ENCODE measurements around the gene RNF133. TPM values are rescaled to one million over a fixed set of nuclear protein-coding genes. Genes with fewer than 3 reads are reported as not detected.

RNF133 gene, protein sequence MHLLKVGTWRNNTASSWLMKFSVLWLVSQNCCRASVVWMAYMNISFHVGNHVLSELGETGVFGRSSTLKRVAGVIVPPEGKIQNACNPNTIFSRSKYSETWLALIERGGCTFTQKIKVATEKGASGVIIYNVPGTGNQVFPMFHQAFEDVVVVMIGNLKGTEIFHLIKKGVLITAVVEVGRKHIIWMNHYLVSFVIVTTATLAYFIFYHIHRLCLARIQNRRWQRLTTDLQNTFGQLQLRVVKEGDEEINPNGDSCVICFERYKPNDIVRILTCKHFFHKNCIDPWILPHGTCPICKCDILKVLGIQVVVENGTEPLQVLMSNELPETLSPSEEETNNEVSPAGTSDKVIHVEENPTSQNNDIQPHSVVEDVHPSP
- polyA plus RNA-seq (ENCODE audit: insufficient read length in 3 of 3), result under 1 TPM; 0.16 to 0.34 (median 0.27) TPM
- long read RNA-seq, donor 1, result 0 reads
- long read RNA-seq, donor 2, result 0 reads
- long read RNA-seq, donor 3, result 0 reads
- long read RNA-seq, donor 4, result 0 reads
- long read RNA-seq, donor 5, result 0 reads
- long read RNA-seq, donor 6, result 0 reads
- long read RNA-seq, donor 7, result 0 reads
- long read RNA-seq, donor 8, result 0 reads
- long read RNA-seq, donor 9, result 0 reads
- long read RNA-seq, donor 10, result 0 reads
- long read RNA-seq, donor 11, result 0 reads
- long read RNA-seq, donor 12, result 0 reads
- long read RNA-seq, donor 13, result 0 reads
- long read RNA-seq, donor 14, result 0 reads
- long read RNA-seq, donor 15, result 0 reads
- long read RNA-seq, donor 16, result 0 reads

DNA sequence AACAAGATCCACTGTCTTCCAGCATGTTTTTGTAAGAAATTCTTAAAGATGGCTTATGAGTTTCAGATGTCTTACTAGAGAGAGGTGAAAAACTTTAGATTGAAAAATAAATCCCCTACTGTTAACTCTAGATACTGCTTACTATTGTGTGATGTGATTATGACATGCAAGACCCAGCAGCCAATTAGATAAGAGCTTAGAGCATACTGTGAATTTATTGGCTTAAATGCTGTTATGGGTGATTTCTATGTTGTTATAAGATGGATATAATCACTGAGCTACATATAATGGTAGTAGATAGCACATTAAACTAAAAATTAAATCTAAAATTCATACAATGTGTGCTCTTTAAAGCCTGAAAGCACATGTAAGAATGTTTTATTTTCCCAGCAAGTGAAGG, at the start of gene RNF133:
Gene RNF133 (minus strand): TSS at position 101 of the 400 bp plus-strand sequence. CDS start 199 bp downstream, outside the sequence.
- DNase-seq (ENCODE audit: extremely low read depth in 1 of 11, low read depth in 9 of 11, low spot score in 4 of 11), result no peak

DNA sequence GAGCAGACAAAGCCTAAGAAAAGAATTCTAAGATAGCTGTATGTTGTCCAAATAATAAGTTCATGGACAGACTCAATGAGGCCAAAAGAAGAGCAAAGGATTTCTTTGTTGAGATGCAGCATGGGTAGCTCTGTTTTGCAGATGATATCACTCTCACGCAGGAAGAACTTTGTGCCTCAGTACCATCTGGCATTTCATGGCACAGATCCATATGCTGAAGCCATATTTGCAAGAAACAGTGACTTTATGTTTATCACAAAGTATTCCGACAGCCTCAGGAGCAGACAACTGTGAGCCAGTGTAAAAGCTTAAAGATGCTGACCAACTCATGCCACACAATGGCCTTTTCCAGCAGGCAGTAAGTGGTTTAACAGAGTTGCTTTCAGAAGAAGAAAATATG, 49.3 kb upstream of the RNF133 start:
- no peak for DNase-seq (ENCODE audit: extremely low read depth in 1 of 11, low read depth in 9 of 11, low spot score in 4 of 11)

DNA sequence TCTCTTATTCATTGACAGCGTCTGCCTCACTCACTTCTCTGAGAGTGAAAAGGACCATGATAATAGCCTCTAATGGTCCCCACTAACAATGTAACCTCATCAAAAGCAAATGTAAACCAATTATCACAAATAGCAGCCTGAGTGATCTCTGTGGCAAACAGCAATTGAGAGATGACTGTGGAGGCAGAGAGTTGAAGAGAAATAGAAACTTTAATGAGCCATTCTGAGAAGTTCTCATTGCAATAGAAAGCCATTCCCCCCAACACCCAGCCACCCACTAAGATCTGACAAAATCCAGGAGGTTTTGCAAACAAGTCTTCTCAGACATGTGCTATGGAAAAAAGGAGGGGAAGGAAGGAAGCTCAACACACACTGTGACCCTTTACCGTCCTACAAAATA, 48.0 kb upstream of the RNF133 start:
- no peak for DNase-seq (ENCODE audit: extremely low read depth in 1 of 11, low read depth in 9 of 11, low spot score in 4 of 11)

DNA sequence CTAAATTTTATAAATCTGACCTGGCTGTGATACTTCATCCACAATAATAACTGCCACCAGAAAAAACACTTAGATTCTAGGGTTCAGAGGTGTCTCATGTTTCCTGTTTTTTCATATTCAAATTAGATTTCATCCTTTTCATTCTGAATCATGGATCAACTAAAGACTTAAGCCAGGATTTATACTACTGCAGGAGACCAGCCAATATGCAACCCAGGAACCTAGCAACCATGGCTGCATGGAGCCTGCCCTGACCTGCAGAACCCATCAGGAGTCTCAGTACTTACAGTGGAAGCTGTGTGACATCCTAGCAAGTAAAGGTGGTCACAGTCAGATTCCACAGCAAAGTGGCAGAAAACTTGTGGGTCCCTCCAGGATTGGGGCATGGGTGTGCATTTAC, 44.3 kb upstream of the RNF133 start:
- DNase-seq (ENCODE audit: extremely low read depth in 1 of 11, low read depth in 9 of 11, low spot score in 4 of 11), result no peak

DNA sequence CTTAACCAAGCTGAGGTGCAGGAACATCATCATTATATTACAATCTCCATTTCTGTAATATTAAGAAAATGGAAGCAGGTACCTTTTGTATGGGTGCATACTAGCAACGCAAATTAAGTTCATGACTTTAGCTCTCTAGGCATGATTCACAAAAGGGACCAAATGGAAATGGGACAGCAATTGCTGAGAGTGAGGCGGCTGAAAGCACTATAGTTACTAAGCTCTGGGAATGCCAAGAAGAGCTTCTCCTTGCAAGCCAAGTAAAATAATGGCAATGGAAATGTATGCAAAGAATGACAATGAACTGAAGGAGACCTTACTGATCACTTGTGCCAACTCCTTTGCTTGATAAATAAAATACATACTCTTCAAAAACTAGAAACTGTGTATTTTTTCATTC, 40.0 kb upstream of the RNF133 start:
- no peak for DNase-seq (ENCODE audit: extremely low read depth in 1 of 11, low read depth in 9 of 11, low spot score in 4 of 11)

DNA sequence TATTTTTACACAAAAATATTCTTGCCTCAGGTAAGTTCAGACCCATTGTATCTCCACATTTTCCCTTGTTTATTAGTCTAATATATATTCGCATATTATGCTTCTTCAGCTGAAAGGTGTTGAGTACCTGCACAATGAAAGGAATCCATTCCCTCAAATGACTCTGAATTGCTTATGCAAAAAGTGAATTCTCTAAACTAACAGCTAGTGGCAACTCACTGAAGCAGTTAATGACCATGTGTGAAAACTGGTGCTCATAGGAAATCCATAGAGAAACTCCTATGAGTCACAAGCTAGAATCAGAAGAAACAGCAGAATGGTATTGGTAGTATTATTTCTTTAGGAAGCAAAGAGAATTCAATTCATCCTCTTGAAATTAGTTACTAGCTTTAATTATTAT, 37.3 kb upstream of the RNF133 start:
- DNase-seq (ENCODE audit: extremely low read depth in 1 of 11, low read depth in 9 of 11, low spot score in 4 of 11), result no peak

DNA sequence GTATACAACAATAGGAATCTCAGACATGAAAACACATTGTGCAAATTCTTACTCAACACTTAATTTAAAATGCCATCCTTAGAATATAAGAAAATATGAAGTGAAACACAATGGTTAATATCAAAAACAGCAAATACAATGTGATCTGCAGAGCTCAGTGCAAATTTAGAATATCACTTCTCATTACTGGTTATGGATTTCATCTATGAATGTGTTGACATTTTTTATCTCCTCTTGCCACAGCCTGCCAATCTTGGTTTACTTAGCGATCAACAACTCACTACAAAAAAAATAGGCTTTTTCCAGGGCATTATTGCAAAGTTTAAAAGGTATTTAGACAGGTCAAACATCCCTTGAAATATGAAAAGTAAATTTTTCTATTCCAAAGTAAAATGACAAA, 28.8 kb upstream of the RNF133 start:
- no peak for DNase-seq (ENCODE audit: extremely low read depth in 1 of 11, low read depth in 9 of 11, low spot score in 4 of 11)

DNA sequence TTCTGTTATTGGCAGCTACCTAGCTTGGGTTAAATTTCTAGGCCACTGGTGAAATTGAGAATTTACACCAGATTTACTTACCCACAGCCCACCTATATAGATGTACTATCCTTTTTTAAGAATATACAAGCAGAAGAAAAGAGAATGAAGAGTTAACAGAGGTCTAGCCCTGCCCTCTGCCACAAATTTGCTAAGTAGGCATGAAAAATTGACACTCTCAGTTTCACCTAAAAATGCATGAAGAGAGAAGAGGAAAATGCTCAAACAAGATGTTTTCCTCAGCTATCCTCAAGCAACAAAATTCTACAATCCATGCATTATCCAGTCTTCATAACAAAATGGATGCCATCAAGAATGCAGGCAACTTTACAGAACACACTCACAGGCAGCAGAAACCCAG, 28.4 kb upstream of the RNF133 start:
- no peak for DNase-seq (ENCODE audit: extremely low read depth in 1 of 11, low read depth in 9 of 11, low spot score in 4 of 11)

DNA sequence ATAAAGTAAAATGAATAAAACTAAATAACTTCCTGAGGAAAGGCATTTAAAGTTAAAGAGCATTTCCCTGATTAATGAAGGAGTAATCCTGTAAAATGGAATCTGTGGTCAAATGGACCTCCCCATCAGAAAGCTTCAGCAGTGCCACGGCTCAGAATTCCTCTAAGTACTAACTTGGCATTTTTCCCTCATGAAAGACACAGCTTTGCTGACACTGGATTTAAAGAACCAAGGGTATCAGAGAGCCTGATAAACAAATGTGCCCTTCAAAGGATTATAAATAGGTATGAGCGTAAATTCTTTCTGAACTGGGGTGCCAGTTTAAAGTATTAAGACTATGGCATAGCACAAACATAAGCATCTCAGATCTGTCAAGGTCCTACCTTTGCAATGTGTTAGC, 28.0 kb upstream of the RNF133 start:
- no peak for DNase-seq (ENCODE audit: extremely low read depth in 1 of 11, low read depth in 9 of 11, low spot score in 4 of 11)

DNA sequence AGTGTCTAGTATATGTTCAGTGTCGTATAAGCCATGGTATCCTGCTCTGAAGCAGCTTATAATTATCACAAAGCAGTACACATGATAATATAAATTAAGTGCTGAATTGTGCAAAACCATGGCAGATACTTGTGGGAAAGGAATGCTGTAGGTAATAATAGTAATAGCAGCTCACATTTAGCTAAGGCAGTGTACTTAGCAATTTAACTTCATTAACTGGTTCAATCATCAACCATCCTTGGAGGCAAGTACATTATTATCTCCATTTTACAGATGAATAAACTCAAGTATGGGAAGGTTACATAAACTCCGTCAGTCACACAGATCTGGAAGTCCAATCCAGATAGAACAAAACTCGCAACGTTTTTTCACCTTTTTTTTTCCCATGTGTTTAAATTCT, 25.4 kb upstream of the RNF133 start:
- DNase-seq (ENCODE audit: extremely low read depth in 1 of 11, low read depth in 9 of 11, low spot score in 4 of 11), result peak in 1 of 11 donors; percentile 21

DNA sequence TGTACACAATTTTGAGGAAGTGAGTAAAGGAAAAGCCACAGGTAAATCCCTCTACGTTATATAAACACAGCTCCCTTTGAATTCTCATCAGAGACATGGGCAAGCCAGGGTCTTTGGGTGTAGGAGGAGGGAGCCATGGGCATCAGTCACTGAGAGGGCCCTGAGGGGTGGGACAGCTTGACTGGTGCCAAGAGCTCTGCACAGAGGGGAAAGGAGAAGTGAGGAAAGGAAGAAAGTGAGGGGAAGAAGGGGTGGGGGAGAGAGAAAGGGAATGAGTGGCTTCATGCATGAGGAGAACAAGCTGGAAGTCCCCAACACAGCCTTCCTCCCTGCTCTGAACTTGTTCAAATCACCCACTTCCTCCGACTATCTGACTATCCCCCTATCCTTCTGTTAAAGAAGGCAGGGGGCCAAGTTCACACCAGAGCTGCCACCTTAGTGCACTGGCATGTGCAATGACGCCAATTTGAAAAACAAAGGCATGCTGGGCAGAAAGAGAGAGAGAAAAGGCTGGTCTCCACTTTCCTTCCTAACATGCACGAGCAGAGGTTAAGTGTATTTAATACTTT, 20.2 kb upstream of the RNF133 start:
- no peak for DNase-seq (ENCODE audit: extremely low read depth in 1 of 11, low read depth in 9 of 11, low spot score in 4 of 11)

DNA sequence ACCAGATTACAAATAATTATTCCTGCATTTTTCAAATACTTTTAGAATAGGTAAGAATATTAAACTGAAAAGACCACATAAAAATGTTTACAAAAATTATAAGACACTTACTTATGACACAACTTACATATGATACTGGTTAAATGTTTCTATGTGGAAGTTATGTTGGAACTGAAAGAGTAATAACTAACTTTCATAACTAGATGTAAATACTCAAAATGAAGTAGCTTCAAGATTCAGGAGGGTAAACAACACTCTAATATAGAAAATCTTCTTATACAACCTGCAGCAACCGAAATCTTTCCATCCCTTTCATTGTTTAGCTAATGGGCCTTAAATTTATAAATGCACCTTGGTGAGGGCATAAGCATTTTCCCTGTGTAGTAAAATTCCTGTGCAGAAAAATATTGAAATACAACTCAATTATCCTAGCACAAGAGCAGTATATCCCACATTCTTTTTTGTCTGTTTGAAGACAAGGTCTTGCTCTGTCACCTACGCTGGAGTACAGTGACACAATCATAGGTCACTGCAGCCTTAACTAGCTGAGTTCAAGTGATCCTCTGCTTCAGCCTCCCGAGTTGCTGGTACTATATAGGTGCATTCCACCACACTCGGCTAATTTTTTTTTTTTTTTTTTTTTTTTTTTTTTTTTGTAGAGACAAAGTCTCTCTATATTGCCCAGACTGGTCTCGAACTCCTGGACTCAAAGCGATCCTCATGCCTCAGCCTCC, 18.6 kb upstream of the RNF133 start:
- no peak for DNase-seq (ENCODE audit: extremely low read depth in 1 of 11, low read depth in 9 of 11, low spot score in 4 of 11)

DNA sequence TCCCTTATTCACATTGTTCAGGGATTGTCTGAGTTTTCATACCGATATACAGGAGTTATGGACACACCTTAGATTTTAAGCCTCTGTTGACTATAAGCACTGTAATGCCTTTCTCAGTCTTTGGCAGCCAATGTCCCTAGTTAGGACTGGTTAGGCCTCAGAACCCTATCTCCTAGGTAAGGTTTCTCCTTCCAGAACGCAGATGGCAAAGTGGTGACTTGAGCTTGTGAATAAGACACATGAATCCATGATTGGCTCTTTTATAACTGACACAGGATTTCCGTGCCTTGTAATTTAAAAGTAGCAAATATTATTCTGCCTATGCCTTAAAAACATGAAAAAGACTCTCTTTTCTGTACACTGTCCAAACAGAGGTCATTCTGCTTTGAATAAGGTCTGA, 16.3 kb upstream of the RNF133 start:
- DNase-seq (ENCODE audit: extremely low read depth in 1 of 11, low read depth in 9 of 11, low spot score in 4 of 11), result no peak

DNA sequence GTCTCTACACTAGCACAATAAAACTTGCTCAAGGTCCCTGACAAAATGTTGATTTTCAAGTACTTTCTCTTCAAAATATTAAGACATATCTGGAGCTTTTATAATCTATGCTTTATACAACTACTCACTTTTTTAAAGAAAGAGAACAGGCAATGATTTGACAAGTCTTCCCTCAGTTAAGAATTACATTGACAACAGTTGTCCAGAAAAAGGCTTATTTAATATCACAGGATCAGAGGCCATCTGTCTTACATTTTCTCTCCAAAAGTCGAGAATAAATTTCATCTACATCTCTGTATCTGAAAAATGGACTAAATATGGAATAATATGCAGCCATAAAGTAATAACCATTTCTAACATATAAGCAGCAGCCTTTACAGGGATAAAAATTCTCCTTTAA, 12.0 kb upstream of the RNF133 start:
- no peak for DNase-seq (ENCODE audit: extremely low read depth in 1 of 11, low read depth in 9 of 11, low spot score in 4 of 11)

DNA sequence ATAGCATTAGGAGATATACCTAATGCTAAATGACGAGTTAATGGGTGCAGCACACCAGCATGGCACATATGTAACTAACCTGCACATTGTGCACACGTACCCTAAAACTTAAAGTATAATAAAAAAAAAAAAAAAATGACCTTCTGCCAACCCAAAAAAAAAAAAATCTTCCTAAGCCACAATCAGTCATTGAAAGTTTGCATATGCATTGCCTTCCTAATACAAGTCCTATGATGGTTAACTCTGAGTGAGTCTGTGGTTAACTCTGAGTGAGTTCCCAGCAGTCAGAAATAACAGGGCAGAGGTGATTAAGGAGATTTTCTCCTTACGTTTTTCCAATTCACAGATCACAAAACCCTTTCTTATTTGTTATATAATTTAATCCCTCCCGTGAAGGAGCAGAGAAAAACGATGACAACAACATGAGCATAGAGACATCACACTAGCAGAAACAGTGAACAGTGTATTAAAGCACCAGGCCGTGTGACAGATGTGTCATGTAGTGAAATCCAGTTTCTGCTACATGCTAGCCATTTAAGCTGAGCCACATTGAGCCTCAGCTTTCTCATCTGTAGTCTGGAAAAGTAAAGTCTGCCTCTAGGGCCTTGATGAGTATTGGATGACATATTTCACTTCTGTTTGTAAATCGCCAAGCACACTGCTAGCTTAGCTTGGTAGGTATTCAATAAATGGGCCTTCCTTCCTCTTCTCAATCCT, 11.2 kb upstream of the RNF133 start:
- no peak for DNase-seq (ENCODE audit: extremely low read depth in 1 of 11, low read depth in 9 of 11, low spot score in 4 of 11)

DNA sequence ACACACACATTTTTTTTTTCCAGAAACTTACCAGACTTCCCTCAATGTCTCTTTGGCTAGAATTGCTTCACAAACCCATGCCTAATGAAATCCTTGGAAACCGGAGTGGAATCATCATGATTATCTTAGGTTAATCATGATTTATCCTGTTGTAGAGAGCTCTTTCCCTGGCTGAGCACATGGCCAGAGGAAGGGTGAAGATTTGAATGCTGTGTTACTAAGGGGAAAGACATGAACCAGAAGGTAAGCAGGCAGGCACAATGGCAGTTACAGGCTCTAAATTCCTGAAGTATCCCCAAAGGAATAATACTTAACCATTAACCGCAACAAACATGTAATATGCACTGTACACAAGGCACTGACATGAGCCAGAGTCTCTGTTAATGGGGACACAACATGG, 7.9 kb upstream of the RNF133 start:
- no peak for DNase-seq (ENCODE audit: extremely low read depth in 1 of 11, low read depth in 9 of 11, low spot score in 4 of 11)

DNA sequence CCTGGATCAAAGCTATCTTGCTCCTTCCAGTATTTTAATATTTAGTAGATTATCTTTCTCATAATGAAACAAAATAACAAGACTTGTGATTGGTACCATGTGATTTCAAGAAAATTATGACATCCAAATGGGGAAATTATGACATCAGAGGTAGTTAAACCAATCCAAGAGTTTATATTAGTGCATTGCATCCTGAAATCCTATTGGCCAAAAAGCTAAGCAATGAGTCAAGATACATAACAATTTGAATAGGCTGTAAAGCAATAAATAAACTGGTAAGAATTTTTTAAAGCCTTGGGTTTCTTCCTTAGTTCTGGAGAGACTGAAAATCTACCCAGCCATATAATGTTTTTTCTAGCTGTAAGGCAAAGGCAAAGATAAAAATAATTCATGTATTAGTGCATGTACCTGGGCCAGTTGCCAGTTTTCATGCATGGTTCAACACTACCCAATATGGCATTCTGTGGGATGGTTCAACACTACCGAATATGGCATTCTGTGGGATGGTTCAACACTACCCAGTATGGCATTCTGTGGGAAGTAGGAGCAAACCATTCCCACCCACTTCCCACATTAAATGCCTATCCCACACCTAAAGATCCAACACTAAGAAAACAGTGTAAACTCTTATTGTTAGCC, 4.1 kb upstream of the RNF133 start, which contains the start of gene RNF148:
Gene RNF148 (minus strand): TSS at position 51 of the 639 bp plus-strand sequence. CDS start 172 bp downstream, outside the sequence.
- no peak for DNase-seq (ENCODE audit: extremely low read depth in 1 of 11, low read depth in 9 of 11, low spot score in 4 of 11)

DNA sequence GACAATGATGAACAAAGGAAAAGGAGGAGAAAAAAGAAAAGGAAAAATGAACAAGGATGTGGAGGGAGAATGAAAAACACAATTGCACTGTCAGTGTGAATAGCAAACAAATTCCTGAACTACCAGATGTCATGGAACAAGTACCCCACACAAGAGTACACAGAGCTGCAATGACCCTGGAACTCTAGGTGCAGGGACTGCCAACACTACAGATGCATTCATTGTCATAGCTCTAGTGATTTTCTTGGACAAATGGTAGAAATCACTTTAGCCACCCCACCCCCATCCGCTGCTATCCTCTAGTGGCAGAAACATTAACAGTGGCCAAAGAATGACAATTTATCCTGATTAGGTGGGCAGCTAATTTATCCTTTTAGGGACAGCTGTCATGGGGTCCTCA, 3.1 kb downstream of the RNF133 start:
- no peak for DNase-seq (ENCODE audit: extremely low read depth in 1 of 11, low read depth in 9 of 11, low spot score in 4 of 11)
